GM21367 (cell line): ENCODE measurements around the gene RFXAP.
"Not testable (repeated sequence)": the region's sequence is repeated elsewhere in the genome, so short reads cannot be mapped to it uniquely, and the experiment has no call there.

Source experiments
- ATAC-seq: cut with Tn5 transposase; IDR thresholded peaks from one replicate; pipeline ENCODE4 v1.9.1; 2021; ENCODE audit not compliant: unreplicated experiment

Gene RFXAP, protein sequence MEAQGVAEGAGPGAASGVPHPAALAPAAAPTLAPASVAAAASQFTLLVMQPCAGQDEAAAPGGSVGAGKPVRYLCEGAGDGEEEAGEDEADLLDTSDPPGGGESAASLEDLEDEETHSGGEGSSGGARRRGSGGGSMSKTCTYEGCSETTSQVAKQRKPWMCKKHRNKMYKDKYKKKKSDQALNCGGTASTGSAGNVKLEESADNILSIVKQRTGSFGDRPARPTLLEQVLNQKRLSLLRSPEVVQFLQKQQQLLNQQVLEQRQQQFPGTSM

DNA sequence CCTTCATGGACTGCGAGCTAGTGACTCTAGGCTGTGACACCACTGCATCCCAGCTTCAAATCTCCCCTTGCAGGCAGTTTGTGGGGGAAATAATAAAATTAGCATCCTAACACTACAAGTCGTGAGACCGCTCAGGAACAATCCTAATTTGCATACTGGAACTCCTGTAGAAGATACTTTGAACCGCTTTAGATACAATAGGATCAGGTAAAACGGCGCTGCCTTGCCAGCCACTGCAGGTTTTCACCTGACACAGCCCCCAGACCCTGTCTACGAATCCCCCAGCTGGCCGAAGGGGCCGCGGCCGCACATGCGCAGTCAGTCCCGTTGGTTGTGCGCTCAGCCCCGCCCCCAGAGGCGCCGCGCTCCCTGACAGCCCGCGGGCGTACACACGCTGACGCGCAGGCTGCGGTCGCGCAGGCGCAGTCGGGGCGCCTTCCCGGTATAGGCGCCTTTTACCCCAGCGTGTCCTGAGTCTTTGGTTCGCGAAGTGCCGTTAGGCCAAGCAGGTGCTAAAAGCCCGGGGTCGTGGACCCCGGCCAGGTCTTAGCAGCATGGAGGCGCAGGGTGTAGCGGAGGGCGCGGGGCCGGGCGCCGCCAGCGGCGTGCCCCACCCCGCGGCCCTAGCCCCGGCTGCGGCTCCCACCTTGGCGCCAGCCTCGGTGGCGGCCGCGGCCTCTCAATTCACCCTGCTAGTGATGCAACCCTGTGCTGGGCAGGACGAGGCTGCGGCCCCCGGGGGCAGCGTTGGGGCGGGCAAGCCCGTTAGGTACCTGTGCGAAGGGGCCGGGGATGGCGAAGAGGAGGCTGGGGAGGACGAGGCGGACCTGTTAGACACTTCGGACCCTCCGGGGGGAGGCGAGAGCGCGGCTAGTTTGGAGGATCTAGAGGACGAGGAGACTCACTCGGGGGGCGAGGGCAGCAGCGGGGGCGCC lies at the start of gene RFXAP:
RFXAP (plus strand) TSS at position 419 of the 935 bp plus-strand sequence; CDS start at position 555, 136 bp downstream.
- ATAC-seq = peak; percentile 77

DNA sequence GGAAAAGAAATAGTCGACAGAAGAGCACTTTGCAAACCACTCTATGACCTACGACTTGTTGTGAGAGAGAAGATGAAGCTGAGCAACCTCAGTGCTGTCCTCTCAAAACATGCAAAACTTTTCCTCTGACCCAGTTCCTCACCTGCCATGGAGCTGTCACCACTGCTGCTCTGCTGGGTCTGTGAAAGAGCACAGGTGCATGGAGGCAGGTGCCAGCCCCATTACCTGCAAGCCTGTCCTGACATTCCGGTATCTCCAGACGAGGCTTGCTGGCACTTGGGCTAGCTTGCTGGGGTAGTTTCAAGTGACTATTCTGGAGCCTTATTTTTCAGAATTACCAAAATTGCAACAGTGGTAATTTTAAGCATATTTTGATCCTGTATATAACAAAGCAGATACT lies 49.5 kb upstream of the RFXAP start:
- no peak for ATAC-seq

DNA sequence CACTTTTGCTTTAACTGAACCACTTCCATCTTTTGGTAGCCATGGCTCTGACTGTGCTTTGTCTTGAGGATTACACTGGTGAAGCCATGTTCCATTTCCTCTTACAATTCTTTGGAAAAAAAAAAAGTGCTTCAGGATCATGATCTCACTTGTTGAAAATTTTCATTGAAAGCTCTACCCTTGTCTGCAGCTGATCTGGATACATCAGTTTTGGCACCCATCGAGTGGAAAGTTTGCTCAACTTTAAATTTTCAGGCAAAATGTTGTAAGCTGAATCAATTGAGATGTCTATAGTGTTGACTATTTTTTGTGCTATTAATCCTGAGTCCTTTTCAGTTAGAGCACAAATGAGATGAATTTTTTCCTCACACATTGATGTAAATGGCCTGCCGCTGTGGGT lies 48.3 kb upstream of the RFXAP start:
- ATAC-seq = no peak

DNA sequence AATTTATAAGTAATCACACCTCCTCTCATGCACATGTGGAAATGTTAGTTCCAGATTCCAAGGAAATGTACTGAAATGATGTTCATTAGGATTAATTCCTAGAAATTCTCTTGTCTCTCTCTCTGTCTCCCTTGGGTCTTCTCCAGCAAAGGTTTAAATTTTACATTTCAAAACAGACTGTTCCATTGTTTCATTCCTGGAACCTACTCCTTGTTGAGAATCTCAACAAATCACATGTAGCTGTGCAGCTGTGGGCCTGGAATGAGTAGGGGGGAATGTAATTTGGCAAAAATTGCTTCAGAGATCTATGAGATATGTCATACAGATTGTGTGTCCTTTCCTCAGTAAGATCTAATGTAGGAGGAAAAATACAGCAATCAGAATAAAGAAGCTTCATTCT lies 46.2 kb upstream of the RFXAP start:
- no peak for ATAC-seq

DNA sequence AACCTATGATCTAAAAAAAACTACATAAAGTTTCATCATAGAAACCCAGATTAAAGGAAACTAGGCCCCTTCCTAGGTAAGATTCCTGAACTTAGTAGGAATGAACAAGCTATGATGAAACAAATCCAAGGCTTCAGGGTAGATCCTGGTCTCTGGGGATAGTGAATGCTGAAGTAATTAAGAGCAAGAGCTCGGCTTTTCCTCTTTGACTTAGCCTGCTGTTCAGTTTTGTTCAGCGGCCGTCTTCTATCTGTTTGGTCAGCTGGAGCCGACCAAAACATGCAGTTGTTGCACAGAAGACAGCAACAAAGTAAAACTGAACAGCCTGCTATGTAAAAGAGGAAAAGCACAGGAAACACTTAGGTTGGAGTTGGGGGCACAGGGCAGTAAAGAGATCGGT lies 44.1 kb upstream of the RFXAP start:
- ATAC-seq = no peak

DNA sequence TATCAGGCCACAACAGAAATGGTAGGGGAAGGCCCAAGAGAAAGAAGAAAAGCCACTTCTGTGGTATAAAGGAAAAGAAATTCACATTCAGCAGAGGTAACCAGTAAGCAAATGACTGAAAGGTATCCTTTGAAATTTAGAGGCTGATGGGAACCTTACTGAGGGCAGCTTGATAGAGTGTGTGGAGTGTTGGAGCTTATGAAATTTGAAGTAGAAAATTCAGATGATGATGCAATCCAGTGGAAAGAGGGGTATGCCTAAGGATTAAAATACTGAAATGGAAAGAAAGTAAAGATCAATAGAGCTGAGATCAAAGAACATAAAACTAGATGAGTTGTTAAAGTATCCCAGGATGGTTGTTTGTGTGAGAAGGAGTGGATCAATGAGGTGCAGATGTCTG lies 42.8 kb upstream of the RFXAP start:
- no peak for ATAC-seq

DNA sequence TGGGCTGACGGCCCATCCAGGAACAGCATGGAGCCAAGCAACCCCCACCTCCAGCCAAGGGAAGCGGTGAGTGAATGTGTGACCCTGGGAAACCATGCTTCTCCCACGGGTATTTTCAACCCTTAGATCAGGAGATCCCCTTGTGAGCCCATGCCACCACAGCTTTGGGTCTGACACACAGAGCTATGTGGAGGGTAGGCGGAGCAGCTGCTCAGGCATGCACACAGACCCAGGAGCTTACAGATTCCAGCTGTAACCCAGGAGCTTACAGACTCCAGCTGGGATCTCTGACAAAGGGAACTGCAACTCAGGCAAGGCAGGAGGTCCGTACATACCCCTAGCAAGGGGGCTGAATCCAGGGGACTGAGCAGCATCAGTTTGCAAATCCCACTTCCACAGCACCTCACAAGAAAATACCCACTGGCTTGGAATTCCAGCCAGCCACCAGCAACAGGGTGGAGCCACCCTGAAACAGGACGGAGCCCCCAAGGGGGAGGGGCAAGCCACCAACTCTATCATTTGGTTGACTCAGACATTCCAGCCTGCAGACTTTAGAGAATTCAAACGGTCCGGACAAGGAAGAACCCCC lies 40.8 kb upstream of the RFXAP start:
- ATAC-seq = no peak

DNA sequence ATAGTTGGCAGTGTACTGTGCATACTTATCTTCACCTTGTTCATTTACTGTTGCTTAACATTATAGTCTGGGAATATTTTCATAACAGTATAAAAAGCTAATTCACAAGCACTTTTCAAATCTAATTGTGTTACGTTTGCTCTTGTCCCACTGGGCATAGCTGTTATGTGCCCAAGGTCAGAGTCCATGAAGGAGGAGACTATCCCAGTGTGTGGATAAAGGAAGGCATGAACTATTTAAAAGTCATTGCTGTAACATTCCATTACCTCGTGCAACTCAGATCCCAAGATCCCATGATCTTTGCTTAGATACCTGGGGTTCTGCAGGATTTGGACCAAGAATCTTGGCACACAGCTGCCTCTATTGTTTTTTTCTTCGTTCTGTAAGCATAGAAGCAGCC lies 35.1 kb upstream of the RFXAP start:
- no peak for ATAC-seq

DNA sequence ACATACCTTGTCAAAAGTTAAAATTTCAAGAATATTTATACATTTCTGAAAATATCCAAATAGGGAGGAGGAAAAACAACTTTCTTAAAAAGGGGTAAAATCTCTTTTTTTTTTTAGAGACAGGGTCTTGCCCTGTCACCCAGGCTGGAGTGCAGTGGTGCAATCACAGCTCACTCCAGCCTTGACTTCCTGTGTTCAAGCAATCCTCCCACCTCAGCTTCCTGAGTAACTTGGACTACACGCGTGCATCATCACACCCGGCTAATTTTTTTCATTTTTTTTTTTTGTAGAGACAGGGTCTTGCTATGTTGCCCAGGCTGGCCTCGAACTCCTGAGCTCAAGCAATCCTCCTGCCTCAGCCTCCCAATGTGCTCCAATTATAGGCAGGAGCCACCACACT lies 32.8 kb upstream of the RFXAP start:
- ATAC-seq = not testable (repeated sequence)

DNA sequence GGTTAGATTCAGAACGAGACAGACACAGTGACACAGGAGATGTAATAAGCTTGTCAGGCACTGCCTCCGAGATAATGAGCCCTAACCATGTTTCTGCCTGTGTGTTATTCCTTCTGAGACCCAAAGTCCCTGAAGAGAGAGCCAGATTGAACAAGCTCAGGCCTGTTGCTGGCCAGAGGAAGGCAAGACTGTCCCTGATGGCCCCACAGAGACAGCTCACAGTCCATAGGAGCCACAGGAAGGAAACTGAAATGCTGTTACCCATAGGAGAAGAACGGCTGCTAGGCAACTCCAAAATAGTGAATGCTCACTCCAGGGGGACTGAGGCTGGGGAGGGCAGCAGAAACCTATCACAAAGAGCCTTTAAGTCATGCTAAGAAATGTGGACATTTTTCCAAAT lies 31.8 kb upstream of the RFXAP start:
- ATAC-seq = no peak

DNA sequence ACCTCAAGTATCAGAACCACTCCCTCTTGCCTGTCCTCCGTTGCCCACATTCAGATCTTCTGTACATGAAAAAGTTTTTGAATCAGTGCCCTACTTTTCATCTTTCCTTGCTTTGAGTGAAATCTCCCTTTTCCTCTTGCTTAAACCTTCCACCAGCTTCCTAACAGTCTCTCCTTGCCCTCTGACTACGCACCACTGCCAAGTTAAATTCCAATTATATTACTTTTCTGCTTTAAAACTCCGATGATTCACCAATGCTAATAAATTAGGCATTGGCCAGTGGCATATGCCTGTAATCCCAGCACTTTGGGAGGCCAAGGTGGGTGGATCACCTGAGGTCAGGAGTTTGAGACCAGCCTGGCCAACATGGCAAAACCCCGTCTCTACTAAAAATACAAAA lies 30.7 kb upstream of the RFXAP start:
- no peak for ATAC-seq

DNA sequence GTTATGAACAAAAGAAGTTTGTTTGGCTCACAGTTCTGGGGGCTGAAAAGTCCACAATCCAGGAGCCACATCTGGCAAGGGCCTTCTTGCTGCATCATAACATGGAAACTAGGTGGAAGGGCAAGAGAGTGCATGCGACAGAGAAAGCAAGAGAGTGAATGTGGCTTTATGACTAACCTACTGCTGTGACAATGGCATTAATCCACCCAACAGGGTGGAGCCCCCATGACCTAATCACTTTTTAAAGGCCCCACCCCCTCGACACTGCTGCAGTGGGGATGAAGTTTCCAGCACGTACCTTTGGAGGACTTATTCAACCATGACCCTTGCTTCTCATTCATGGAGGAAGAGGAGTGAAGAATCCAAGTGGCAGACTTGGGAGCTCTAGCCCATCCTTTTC lies 30.0 kb upstream of the RFXAP start:
- ATAC-seq = no peak

DNA sequence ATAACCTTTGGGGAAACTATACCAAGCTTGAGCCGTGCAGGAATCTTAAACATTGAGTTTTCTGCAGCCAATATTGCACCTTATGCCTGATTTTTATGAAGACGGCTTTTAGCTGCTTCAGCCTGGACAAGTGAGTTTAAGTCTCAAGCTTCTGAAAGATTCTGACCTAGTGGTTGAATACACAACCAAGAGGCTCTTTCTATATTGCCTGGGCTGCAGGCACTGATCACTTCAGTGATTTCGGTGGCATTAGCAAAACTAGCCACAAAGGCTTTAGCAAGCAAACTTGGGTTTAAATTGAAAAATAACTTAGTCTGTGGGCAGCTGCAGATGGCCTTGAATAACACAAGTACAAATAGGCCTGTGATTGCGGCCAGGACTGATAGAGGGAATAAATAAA lies 29.3 kb upstream of the RFXAP start:
- no peak for ATAC-seq

DNA sequence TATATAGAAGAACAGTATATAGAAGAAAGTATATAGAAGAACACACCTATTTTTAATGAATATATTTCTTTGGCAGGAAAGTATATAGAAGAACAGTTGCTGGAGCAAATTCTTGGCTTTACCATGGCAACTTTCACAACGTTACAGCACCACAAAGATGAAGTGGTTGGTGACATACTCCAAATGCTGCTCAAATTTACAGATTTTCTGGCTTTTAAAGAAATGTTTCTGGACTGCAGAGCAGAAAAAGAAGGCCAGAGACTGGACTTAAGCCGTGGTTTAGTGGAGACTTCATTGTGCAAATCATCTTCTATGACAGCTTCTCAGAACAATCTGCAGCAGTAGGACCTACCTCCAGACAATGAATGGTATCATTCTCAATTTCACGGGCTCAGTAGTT lies 24.3 kb upstream of the RFXAP start:
- ATAC-seq = no peak

DNA sequence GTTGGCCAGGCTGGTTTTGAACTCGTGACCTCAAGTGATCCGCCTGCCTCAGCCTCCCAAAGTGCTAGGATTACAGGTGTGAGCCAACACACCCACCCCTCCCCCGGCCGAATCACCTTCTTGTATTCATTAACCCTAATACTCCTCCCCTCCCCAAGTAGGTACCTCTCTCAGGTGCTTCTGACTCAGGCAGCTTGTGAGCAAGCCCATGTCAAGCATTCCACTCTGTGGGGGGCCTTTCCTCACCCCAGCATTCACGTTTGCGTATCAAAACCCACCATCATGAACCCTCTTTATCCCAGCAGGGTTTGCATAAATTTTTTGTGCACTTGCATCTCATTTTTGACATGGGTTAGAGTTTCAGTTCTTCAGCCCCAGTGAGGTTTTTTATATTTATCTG lies 23.6 kb upstream of the RFXAP start:
- no peak for ATAC-seq

DNA sequence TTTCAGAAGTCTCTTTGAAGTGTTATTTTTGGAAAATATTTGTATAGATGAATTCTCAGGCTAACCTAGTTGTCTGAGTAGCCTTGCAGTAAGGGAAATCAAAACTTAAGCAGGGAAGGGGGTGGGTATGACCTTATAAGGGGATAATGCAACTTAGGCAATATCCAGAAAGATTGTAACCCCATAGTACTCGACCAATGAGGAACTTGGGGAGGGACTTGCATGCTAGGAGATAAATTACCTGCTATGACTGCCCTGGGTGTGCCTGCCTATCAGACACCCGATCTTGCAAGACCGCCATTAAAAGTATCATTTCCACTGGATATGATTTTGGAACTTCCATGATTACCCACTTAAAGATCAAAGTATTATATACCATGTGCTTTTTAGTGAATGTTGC lies 23.0 kb upstream of the RFXAP start:
- no peak for ATAC-seq

DNA sequence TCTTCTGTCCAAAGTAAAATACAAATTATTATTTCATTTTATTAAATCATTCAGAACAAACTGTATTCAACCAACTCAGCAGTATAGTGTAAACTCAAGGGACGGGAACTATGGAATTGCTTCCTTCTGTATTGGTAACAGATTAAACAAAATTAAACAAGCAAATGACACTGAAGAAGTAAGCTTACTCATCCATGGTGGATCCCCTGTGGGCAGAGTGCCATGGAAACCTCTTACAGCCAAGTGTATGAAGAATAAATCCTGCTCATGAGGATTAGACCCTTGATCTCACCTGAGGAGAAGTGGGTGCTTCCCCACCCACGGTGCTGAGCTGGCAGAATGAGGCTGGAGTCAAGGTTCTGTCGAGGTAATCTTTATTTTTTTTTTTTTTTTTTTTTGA lies 18.0 kb upstream of the RFXAP start:
- ATAC-seq = no peak

DNA sequence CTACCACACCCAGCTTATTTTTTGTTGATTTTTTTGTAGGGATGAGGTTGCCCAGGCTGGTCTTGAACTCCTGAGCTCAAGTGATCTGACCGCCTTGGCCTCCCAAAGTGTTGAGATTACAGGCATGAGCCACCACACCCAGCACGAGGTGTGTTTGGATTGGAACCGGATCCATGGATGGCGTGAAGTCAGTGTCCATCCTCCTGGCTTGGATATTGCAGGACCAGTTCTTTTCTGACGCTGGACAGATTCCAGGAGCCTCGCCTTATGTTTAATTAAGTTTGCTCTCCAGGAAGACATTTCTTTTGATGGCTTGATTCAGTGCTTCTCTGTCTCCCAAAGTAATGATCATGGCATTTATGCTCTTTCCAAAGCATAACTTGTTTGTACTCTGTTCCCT lies 14.4 kb upstream of the RFXAP start:
- no peak for ATAC-seq

DNA sequence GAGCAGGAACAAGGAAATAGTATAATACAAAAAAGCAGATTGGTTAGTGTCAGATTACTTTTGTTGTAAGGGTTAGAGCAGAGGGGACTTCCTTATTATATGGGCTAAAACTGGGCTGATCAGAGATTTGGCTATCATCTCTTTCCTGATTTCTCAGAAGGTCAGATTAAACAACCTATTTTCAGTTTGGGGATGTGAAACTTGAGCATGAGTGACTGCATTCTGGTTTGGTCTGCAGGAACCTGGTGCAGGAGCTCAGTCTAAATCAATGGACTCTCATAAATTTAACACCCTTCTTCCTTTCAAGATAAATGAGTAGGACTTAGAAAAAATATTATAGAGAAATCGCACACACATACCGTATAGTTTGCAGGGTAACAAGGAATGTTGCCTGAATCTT lies 12.9 kb upstream of the RFXAP start:
- ATAC-seq = no peak

DNA sequence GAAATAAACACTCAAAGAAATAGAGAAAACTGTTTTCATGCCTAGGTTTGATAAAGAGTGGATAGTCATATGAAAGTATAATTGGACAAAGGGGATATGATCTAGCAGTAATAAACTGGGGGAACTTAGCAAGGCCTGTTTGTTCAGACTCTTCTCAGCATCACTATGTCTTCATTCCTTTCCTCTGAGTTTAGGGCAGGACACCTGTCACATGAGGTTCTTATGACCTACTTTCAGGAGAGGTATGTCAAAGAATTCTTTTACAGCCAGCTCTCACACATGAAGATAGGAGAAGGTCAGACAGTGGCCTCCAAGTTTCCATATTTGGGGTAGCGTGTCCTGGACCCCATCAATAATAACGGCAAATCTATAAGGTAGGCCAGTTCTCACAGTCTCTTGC lies 11.4 kb upstream of the RFXAP start:
- no peak for ATAC-seq

DNA sequence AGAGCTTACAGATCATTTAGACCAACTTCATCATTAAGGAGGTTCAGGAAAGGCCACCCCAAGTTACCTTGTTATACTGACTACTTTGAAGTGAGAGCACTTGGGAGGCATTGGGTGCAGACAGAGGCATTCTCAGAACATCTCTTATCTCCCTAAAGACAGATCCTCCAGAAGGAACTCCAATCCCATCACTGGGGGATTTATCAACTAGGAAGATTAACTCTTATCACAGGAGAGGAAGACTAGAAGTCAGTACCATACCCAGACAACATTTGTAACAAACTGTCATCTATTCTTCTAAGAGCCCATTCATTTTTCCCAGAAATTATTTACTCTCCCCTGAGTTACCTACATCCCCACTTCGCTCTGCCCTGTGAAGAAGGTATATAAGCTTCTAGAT lies 5.8 kb upstream of the RFXAP start:
- no peak for ATAC-seq

DNA sequence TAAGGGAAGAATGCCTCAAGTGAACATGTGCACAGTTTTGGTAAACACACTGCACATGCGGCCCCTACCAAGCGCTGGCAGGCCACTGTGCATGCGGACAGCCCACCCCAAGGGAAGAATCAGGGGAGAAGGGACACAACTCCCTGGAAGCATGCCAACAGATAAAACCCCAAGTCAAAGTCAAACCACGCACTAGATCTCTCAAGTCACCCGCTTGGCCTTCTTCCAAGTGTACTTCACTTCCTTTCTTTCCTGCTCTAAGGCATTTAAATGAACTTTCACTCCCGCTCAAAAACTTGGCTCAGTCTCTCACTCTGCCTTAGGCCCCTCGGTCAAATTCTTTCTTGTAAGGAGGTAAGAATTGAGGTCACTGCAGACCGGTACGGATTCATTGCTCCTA lies 4.6 kb upstream of the RFXAP start:
- ATAC-seq = no peak
